GM19239 (cell line): ENCODE measurements around the gene TBX2.

Experiments used
- DNase-seq: peaks from one replicate; pipeline ENCODE4 v3.0.0; 2011; ENCODE audit warnings: low spot score; ENCODE audit not compliant: insufficient read length
- FAIRE-seq: peaks from 2 replicates; lab custom pipeline; 2011; peaks lifted over from hg19 to GRCh38; lab: Jason Lieb, UNC

TBX2 gene

GRCh38 chr17:61411261-61412142, 11.9 kb downstream of the TBX2 start:
- peak; percentile 60 for FAIRE-seq
- no peak for DNase-seq

- peak; percentile 90 for DNase-seq
- FAIRE-seq, result no peak
Observed at GRCh38 chr17:61412143-61412859, 12.7 kb downstream of the TBX2 start.

- DNase-seq (no peak), FAIRE-seq (no peak)
Observed at GRCh38 chr17:61412860-61413660, 13.4 kb downstream of the TBX2 start.

- FAIRE-seq, result no peak
- no peak for DNase-seq
Observed at GRCh38 chr17:61413661-61414126, 14.1 kb downstream of the TBX2 start.

GRCh38 chr17:61414141-61414935, 14.7 kb downstream of the TBX2 start:
- DNase-seq (no peak), FAIRE-seq (no peak)

- no peak for FAIRE-seq
- DNase-seq, result no peak
Observed at GRCh38 chr17:61414936-61415251, 15.3 kb downstream of the TBX2 start.

- DNase-seq, result no peak
- FAIRE-seq, result no peak
Observed at GRCh38 chr17:61415374-61416210, 15.9 kb downstream of the TBX2 start.

- DNase-seq (no peak), FAIRE-seq (no peak)
Observed at GRCh38 chr17:61416211-61416539, 16.5 kb downstream of the TBX2 start.

GRCh38 chr17:61416540-61417363, 17.1 kb downstream of the TBX2 start:
- DNase-seq (peak; percentile 69), FAIRE-seq (peak; percentile 62)

GRCh38 chr17:61418449-61418848, 18.8 kb downstream of the TBX2 start:
- DNase-seq, result no peak

GRCh38 chr17:61419496-61420046, 19.9 kb downstream of the TBX2 start:
- FAIRE-seq (no peak), DNase-seq (no peak)

More at GRCh38 chr17:61418449-61418848, 18.8 kb downstream of the TBX2 start:
- no peak for FAIRE-seq

- DNase-seq (no peak), FAIRE-seq (no peak)
Observed at GRCh38 chr17:61420052-61420451, 20.4 kb downstream of the TBX2 start.

- DNase-seq (no peak), FAIRE-seq (no peak)
Observed at GRCh38 chr17:61420745-61421398, 21.2 kb downstream of the TBX2 start.

GRCh38 chr17:61421460-61421859, 21.8 kb downstream of the TBX2 start:
- DNase-seq (no peak), FAIRE-seq (no peak)

GRCh38 chr17:61422116-61422799, 22.6 kb downstream of the TBX2 start:
- DNase-seq (no peak), FAIRE-seq (no peak)

GRCh38 chr17:61422869-61423268, 23.2 kb downstream of the TBX2 start:
- FAIRE-seq (no peak), DNase-seq (no peak)
